ENCODE measurements around the gene ST8SIA6.
A peak's percentile ranks its signal among the peaks of the same experiment; 100 is the strongest.

ST8SIA6 gene

GRCh38 chr10:17429490-17429889 is 24.9 kb downstream of the ST8SIA6 start:
- in situ Hi-C loops (cut with HindIII; ENCODE audit: low pct_unique_long_range_greater_than_20kb, low sequenced_read_pairs), result no loop called here
- DNase-seq (ENCODE audit: low read depth in 1 of 2, low spot score in 1 of 2), result no peak
- no peak for TF ChIP-seq JUND (IDR thresholded peaks at IDR 0.05; ENCODE audit: low read depth)

- DNase-seq (ENCODE audit: low read depth in 1 of 2, low spot score in 1 of 2), result no peak
- TF ChIP-seq JUND (IDR thresholded peaks at IDR 0.05; ENCODE audit: low read depth), result no peak
- in situ Hi-C loops (cut with HindIII; ENCODE audit: low pct_unique_long_range_greater_than_20kb, low sequenced_read_pairs), result no loop called here
These were observed 25.9 kb downstream of the ST8SIA6 start for GRCh38 chr10:17428351-17429097.

- no peak for TF ChIP-seq JUND (IDR thresholded peaks at IDR 0.05; ENCODE audit: low read depth)
- in situ Hi-C loops (cut with HindIII; ENCODE audit: low pct_unique_long_range_greater_than_20kb, low sequenced_read_pairs), result no loop called here
- DNase-seq (ENCODE audit: low read depth in 1 of 2, low spot score in 1 of 2), result no peak
These were observed 26.6 kb downstream of the ST8SIA6 start for GRCh38 chr10:17427666-17428350.

GRCh38 chr10:17427201-17427600 is 27.2 kb downstream of the ST8SIA6 start:
- DNase-seq (ENCODE audit: low read depth in 1 of 2, low spot score in 1 of 2), result no peak
- in situ Hi-C loops (cut with HindIII; ENCODE audit: low pct_unique_long_range_greater_than_20kb, low sequenced_read_pairs), result no loop called here
- TF ChIP-seq JUND (IDR thresholded peaks at IDR 0.05; ENCODE audit: low read depth), result no peak

GRCh38 chr10:17426263-17426750 is 28.1 kb downstream of the ST8SIA6 start:
- DNase-seq (ENCODE audit: low read depth in 1 of 2, low spot score in 1 of 2), result no peak
- in situ Hi-C loops (cut with HindIII; ENCODE audit: low pct_unique_long_range_greater_than_20kb, low sequenced_read_pairs), result no loop called here
- no peak for TF ChIP-seq JUND (IDR thresholded peaks at IDR 0.05; ENCODE audit: low read depth)

GRCh38 chr10:17425584-17426262 is 28.7 kb downstream of the ST8SIA6 start:
- in situ Hi-C loops (cut with HindIII; ENCODE audit: low pct_unique_long_range_greater_than_20kb, low sequenced_read_pairs), result no loop called here
- TF ChIP-seq JUND (IDR thresholded peaks at IDR 0.05; ENCODE audit: low read depth), result no peak
- no peak for DNase-seq (ENCODE audit: low read depth in 1 of 2, low spot score in 1 of 2)

GRCh38 chr10:17423632-17424186 is 30.7 kb downstream of the ST8SIA6 start:
- in situ Hi-C loops (cut with HindIII; ENCODE audit: low pct_unique_long_range_greater_than_20kb, low sequenced_read_pairs), result no loop called here
- no peak for DNase-seq (ENCODE audit: low read depth in 1 of 2, low spot score in 1 of 2)
- TF ChIP-seq JUND (IDR thresholded peaks at IDR 0.05; ENCODE audit: low read depth), result no peak

GRCh38 chr10:17422931-17423330 is 31.5 kb downstream of the ST8SIA6 start:
- TF ChIP-seq JUND (IDR thresholded peaks at IDR 0.05; ENCODE audit: low read depth), result no peak
- in situ Hi-C loops (cut with HindIII; ENCODE audit: low pct_unique_long_range_greater_than_20kb, low sequenced_read_pairs), result no loop called here
- DNase-seq (ENCODE audit: low read depth in 1 of 2, low spot score in 1 of 2), result no peak

- in situ Hi-C loops (cut with HindIII; ENCODE audit: low pct_unique_long_range_greater_than_20kb, low sequenced_read_pairs), result no loop called here
- peak in 1 of 2 experiments; percentile 79 for DNase-seq (ENCODE audit: low read depth in 1 of 2, low spot score in 1 of 2)
- no peak for TF ChIP-seq JUND (IDR thresholded peaks at IDR 0.05; ENCODE audit: low read depth)
These were observed 36.1 kb downstream of the ST8SIA6 start for GRCh38 chr10:17418249-17418648.

GRCh38 chr10:17416442-17417211 is 37.8 kb downstream of the ST8SIA6 start:
- TF ChIP-seq JUND (IDR thresholded peaks at IDR 0.05; ENCODE audit: low read depth), result no peak
- DNase-seq (ENCODE audit: low read depth in 1 of 2, low spot score in 1 of 2), result no peak
- in situ Hi-C loops (cut with HindIII; ENCODE audit: low pct_unique_long_range_greater_than_20kb, low sequenced_read_pairs), result no loop called here

GRCh38 chr10:17415046-17415658 is 39.2 kb downstream of the ST8SIA6 start:
- no peak for DNase-seq (ENCODE audit: low read depth in 1 of 2, low spot score in 1 of 2)
- in situ Hi-C loops (cut with HindIII; ENCODE audit: low pct_unique_long_range_greater_than_20kb, low sequenced_read_pairs), result no loop called here
- no peak for TF ChIP-seq JUND (IDR thresholded peaks at IDR 0.05; ENCODE audit: low read depth)

GRCh38 chr10:17414484-17414883 is 39.9 kb downstream of the ST8SIA6 start:
- in situ Hi-C loops (cut with HindIII; ENCODE audit: low pct_unique_long_range_greater_than_20kb, low sequenced_read_pairs), result no loop called here
- no peak for TF ChIP-seq JUND (IDR thresholded peaks at IDR 0.05; ENCODE audit: low read depth)
- DNase-seq (ENCODE audit: low read depth in 1 of 2, low spot score in 1 of 2), result no peak

Measured in T47D (cell line).